Thyroid gland (tissue), 4 donors: ENCODE measurements around the gene CDK11A. TPM values are rescaled to one million over a fixed set of nuclear protein-coding genes. Genes with fewer than 3 reads are reported as not detected.
"Not testable (repeated sequence)": the region's sequence is repeated elsewhere in the genome, so short reads cannot be mapped to it uniquely, and the experiment has no call there.

ENCODE experiments used
- DNase-seq, 2 donors: peaks; one replicate each; pipeline ENCODE4 v3.0.0-alpha.2; 2019
- H3K27ac ChIP-seq, 3 donors: fragments of 200-600 bp; sonication (generic); 1 replicate in 2 of 3; 2 replicates in 1 of 3; pipeline ENCODE4 v1.5.1; 2016 to 2019; ENCODE audit warnings: mild to moderate bottlenecking in 1 of 3, moderate library complexity in 1 of 3
- H3K27me3 ChIP-seq: fragments of 200-600 bp; sonication (generic); one replicate; pipeline ENCODE4 v1.5.1; 2019
- H3K36me3 ChIP-seq, 2 donors: fragments of 200-600 bp; sonication (generic); one replicate each; pipeline ENCODE4 v1.5.1; 2016 to 2019
- H3K4me1 ChIP-seq, 2 donors: fragments of 200-600 bp; sonication (generic); one replicate each; pipeline ENCODE4 v1.5.1; 2017 to 2019
- H3K4me3 ChIP-seq, 3 donors: fragments of 200-600 bp; sonication (generic); replicated peaks in 1 of 3; 1 replicate in 2 of 3; 2 replicates in 1 of 3; pipeline ENCODE4 v1.5.1; 2016; ENCODE audit warnings: mild to moderate bottlenecking in 1 of 3
- H3K9me3 ChIP-seq: fragments of 200-600 bp; sonication (generic); one replicate; pipeline ENCODE4 v1.5.1; 2017
- POLR2A ChIP-seq, 2 donors: fragments of 450-650 bp; IDR thresholded peaks; one replicate each; pipeline ENCODE4 v1.6.1; 2017; ENCODE audit warnings: antibody characterized with exemption in 2 of 2, mild to moderate bottlenecking in 2 of 2, moderate library complexity in 1 of 2
- WGBS, 2 donors: methylation state at CpG; one replicate each; pipeline ENCODE4 v1.1.5; 2017; 5-methylcytosine and 5-hydroxymethylcytosine counted together
- intact Hi-C: fragments of 100-400 bp; cut with DNase I; formaldehyde crosslinking; loops from one replicate; pipeline ENCODE4 v1.15.1; 2023
- total RNA-seq, 4 donors: library from RNA; depleted of rRNA; stranded (reverse); fragments of >200 nt; gene quantifications; one replicate each; pipeline ENCODE4 v1.2.3, GENCODE V29; 2016
- TF ChIP-seq, protein P1 (sequence below), 6 experiments: fragments of 200-600 bp in 3 of 6; fragments of 450-650 bp in 3 of 6; sonication (generic) in 3 of 6; IDR thresholded peaks; one replicate each; pipeline ENCODE4 v1.5.1; 2016 to 2019; ENCODE audit warnings: antibody characterized with exemption in 6 of 6, mild to moderate bottlenecking in 2 of 6, inconsistent platforms in 1 of 6, moderate library complexity in 1 of 6

The CDK11A gene
- total RNA-seq, 4 donors from 2014 or later = 14.7 to 36.1 (median 29.5) TPM

DNA sequence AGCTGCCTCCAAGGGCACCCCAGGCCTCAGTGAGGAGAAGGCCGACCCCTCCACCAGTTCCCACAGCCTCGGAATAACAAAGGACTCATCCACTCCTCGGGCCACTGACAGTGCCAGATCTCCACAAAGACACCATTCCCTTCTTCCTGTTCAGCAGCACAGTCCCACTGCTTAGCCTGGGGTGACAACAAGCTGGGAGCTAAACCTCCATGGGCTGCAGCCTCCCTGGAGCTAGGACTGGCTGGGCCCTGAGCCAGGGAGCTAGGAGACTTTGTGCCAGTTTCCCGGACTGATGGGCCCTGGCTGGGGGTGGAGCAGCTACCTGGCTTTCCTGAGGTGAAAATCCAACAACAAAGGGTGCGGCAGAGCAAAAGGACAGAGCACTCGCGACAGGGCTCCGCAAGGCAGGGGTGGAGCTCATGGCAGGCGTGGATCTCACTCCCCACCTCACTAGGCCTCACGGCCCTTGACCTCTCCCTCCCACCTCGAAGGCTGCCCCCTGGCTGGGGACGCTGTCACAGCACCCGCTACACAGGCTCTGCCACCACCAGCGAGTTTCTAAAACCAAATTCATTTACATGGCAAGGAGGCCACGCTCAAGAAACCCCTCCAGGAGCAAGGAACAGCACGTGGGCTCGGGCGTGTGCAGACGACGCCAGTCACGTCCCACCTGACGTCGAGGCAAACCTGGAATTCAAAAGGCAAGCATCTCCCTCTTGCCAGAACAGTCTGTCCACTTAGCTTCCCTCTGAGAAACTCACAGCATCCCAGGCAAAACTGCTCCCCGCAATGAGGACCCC, 45.4 kb downstream of the CDK11A start:
- intact Hi-C loops = no loop called here
- DNase-seq = peak in 1 of 2 donors; percentile 22
- Histone ChIP-seq H3K4me1 (peaks cover 22 to 30% of the 10 kb centered on the region in 2 donors), H3K27ac (peak overlapping the region in 1 of 3 donors; percentile 40), H3K4me3 (no peak overlapping the region), H3K27me3 (no peaks in the 10 kb centered on the region), H3K36me3 (peaks cover 0 to 6% of the 10 kb centered on the region in 2 donors), H3K9me3 (no peaks in the 10 kb centered on the region)
- 77% methylated on average over 21 to 23 of the region's 24 CpGs for WGBS, 2 donors
- TF ChIP-seq POLR2A (IDR thresholded peaks at IDR 0.05) = no peak
- TF ChIP-seq, protein P1, sequence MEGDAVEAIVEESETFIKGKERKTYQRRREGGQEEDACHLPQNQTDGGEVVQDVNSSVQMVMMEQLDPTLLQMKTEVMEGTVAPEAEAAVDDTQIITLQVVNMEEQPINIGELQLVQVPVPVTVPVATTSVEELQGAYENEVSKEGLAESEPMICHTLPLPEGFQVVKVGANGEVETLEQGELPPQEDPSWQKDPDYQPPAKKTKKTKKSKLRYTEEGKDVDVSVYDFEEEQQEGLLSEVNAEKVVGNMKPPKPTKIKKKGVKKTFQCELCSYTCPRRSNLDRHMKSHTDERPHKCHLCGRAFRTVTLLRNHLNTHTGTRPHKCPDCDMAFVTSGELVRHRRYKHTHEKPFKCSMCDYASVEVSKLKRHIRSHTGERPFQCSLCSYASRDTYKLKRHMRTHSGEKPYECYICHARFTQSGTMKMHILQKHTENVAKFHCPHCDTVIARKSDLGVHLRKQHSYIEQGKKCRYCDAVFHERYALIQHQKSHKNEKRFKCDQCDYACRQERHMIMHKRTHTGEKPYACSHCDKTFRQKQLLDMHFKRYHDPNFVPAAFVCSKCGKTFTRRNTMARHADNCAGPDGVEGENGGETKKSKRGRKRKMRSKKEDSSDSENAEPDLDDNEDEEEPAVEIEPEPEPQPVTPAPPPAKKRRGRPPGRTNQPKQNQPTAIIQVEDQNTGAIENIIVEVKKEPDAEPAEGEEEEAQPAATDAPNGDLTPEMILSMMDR (IDR thresholded peaks at IDR 0.05) = no peak

DNA sequence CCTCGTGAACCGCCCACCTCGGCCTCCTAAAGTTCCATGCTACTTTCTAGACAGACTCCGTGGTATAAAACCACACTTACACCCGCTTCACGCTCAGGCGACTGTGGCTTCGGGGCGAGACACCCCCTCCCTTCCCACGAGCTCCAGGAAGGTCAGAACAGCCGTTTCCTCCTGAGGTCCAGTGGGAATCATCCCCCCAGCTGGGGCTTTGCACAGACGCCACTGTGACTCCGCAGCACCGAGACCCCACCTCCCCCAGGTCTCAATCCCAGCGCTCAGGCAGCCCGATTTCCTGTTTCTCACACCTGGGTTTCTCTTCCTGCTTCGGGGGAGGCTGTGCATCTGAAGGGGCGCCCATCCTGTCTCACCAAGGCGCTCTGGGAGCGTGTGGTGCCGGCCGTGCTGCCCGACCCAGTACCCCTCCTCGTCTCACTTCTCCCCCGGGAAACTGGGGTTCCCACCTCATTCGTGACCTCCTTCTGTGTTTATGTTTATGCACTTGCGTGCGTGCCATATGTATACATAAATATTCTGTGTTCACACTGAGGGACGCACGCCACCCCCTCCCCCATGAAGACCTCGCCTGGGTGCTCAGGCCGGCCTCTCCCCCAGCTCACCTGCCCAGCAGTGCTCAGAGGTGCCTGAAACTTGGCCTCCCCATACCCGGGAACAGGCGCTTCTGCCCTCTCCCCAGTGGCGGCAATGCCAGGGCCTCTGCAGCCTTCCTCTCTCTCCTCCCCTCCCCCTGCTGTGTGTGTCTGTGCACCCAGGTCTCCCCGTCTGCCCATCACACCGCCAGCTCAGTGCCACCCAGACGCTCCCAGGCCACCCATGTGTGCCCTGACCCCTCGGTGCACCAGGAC, 46.2 kb downstream of the CDK11A start:
- 78 to 83% methylated on average over 38 to 39 of the region's 39 CpGs for WGBS, 2 donors
- Histone ChIP-seq H3K4me3 (no peak overlapping the region), H3K27ac (peak overlapping the region in 1 of 3 donors; percentile 40), H3K27me3 (no peaks in the 10 kb centered on the region), H3K9me3 (no peaks in the 10 kb centered on the region), H3K4me1 (peaks cover 22 to 30% of the 10 kb centered on the region in 2 donors), H3K36me3 (peaks cover 0 to 6% of the 10 kb centered on the region in 2 donors)
- intact Hi-C loops = no loop called here
- TF ChIP-seq, protein P1 (IDR thresholded peaks at IDR 0.05) = no peak
- TF ChIP-seq POLR2A (IDR thresholded peaks at IDR 0.05) = no peak
- DNase-seq = no peak

DNA sequence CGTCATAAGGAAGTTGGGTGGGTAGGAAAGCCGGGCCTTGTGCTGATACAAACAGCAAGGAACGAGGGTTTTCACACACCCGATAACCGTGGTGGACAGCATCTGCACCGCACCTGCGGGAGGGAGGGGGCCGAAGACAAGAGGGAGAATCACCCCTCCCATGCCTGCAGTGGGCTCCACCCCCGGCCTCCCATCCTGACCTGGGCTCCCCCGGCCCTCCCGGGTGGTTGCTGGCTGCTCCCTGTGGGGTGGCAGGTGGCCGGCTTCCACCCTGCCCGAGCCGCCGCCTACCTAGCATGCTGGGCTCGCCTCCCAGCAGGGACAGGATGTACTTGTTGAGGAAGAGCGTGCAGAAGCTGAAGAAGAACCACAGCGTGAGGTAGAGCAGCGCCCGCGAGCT, 48.1 kb downstream of the CDK11A start:
- no CpG with 5 or more reads among the region's 21 CpGs for WGBS, 2 donors
- H3K27ac ChIP-seq, H3K9me3 ChIP-seq, intact Hi-C loops, H3K4me3 ChIP-seq, H3K27me3 ChIP-seq, DNase-seq: not testable (repeated sequence)
- Histone ChIP-seq H3K36me3 (peaks cover 0 to 22% of the 10 kb centered on the region in 2 donors), H3K4me1 (peaks cover 17 to 26% of the 10 kb centered on the region in 2 donors)

DNA sequence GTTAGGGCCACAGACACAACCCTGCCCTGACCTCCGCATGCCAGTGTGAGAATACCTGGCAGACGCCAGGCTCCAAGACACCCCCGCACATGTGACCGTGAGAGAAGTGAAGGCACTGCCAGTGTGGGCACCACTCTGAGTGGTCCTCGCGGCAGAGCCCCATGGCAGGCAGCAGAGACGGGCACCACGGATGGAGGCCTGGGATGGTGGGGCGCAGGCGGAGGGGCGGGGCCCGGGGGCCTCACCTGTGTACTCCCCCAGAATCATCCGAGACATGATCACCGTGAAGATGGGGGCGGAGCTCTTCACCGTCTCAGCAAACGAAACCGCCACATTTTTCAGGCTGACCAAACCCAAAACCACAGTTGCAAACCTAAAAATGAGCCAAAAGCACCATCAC, 48.9 kb downstream of the CDK11A start:
- WGBS, 2 donors = no CpG with 5 or more reads among the region's 18 CpGs
- H3K27me3 ChIP-seq, intact Hi-C loops, H3K4me3 ChIP-seq, H3K9me3 ChIP-seq, H3K27ac ChIP-seq, DNase-seq: not testable (repeated sequence)
- peaks cover 0 to 26% of the 10 kb centered on the region in 2 donors for H3K36me3 ChIP-seq
- peaks cover 8 to 17% of the 10 kb centered on the region in 2 donors for H3K4me1 ChIP-seq

DNA sequence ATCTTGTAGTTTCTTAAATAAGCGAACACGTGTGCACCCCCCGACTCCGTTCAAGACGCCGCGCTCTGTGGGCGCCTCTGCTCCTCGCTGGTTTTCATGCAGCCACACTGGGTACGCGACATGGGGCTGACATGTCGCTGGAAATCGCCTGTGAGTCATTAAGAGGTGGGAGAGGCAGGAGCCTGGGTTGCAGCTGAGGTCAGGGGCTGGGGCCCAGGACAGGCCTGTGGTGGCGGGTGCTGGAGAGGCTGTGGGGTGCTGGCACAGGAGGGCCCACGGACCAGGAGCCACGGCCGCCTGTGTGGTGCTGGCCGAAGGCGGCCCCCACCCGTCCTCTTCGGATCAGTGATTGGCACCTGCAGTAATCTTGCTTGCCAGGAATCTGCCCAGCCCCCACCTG, 49.4 kb downstream of the CDK11A start:
- H3K36me3 ChIP-seq = peaks cover under 1 to 29% of the 10 kb centered on the region in 2 donors
- H3K4me3 ChIP-seq, intact Hi-C loops, H3K9me3 ChIP-seq, H3K27ac ChIP-seq, H3K27me3 ChIP-seq, DNase-seq: not testable (repeated sequence)
- 84 to 85% methylated on average over 14 to 19 of the region's 21 CpGs for WGBS, 2 donors
- peaks cover 8 to 15% of the 10 kb centered on the region in 2 donors for H3K4me1 ChIP-seq

DNA sequence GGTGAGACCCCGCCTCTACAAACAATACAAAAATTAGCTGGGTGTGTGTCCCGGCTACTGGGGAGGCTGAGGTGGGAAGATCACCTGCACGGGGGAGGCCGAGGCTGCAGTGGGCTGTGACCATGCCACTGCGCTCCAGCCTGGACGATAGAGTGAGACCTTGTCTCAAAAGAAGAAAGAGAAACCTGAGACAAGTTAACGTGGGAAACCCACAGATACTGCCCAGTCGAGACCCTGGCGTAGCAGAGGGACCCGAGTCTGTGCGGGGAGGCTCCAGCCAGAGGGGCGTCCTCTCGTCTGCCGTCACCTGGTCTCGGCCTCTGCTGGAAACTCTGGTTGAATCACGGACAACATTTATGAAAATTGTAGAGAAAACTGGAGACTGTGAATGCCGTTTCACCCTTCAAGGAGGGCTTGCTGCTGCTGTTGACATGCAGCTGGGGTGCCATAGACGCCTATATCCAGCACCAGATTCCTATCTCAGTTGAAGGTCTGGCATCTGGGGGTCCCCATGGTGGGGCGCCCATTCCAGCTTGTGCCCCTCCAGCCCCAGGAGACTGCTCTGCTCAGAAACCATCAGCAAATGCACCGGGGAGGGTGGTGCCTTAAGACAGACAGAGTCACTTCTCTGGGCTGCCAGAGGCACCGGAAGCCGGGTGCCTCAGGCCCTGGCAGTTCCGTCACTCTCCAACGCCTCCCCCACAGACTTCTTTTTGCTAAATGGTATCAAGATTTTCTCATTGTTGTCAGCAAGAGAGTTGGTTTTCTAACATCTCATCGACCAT, 51.8 kb downstream of the CDK11A start:
- intact Hi-C loops = no loop called here
- H3K4me1 ChIP-seq = no peaks in the 10 kb centered on the region
- 93 to 94% methylated on average over 23 to 25 of the region's 25 CpGs for WGBS, 2 donors
- no peak for DNase-seq
- H3K9me3 ChIP-seq = no peaks in the 10 kb centered on the region
- no peak for TF ChIP-seq POLR2A (IDR thresholded peaks at IDR 0.05)
- TF ChIP-seq, protein P1 (IDR thresholded peaks at IDR 0.05) = no peak
- no peak overlapping the region for H3K27ac ChIP-seq
- no peak overlapping the region for H3K4me3 ChIP-seq
- peaks cover 10 to 48% of the 10 kb centered on the region in 2 donors for H3K36me3 ChIP-seq
- no peaks in the 10 kb centered on the region for H3K27me3 ChIP-seq
